HG03064 (cell line): ENCODE data around the gene MFGE8.

Experiments used
- ATAC-seq: cut with Tn5 transposase; IDR thresholded peaks from one replicate; pipeline ENCODE4 v1.9.1; 2021; ENCODE audit warnings: low read depth; ENCODE audit not compliant: unreplicated experiment

Gene MFGE8

DNA sequence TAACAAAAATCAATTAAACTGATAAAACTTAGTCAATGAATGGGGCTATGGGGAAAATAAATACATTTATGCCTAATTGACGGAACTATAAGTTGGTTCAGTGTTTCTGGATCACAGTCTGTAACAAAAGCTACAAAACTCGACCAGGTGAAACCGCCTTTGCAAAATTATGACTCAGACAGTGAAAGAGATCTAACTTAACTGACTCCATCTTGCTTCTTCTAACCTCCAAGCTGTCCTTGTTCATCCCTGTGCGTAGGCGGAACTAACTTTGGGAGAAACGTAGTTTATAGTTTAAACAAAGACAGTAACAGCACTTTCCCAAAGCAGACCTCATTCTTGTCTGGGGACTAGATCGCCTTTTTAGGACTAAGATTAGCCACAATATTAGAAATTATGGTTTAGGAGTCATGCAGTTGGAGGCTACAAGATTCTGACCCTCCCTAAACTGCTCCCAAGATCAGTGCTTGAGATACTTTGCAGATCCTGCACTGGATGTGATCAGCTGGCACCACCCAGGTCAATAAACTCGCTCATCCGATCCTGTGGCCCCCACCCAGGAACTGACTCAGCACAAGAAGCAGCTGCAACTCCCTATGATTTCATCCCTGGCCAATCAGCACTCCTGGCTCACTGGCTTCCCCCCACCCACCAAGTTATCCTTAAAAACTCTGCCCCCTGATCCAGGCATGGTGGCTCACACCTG is 7.2 kb upstream of the MFGE8 start:
- no peak for ATAC-seq

DNA sequence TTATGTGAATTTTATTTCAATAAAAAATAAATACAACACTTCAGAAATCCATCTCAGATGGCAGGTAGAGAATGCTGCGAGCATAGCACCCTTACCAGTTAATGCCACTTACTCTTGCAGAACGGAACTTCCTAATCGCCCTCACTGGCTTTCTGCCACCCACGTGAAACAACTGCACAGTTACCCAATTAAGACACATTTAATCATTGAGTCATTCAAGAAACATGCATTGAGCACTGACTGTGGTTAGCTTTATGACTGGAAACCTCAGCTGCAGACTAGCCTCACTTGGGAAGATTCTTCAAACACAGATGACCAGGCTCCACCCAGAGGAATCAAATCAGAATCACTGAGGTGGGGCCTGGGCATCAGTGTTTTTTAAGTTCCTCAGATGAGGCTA is 5.6 kb upstream of the MFGE8 start:
- no peak for ATAC-seq

DNA sequence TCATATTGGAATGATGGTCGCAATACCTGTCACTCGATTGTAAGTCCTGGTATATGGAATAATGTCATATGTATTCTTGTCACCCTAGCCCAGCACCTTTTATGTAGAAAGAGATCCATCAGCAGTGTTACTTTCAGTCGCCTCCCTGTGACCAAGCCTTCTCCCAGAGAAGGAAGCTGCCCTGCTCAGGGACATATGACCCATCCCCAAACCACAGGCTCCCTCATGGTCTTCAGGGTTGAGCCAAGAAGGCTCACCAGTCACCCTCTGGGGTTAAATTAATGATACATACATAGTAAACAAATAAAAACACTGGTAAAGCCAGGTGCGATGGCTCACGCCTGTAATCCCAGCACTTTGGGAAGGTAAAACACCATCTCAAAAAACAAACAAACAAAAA is 4.6 kb upstream of the MFGE8 start:
- ATAC-seq, result no peak

GRCh38 chr15:88915354-88915753 is 2.2 kb upstream of the MFGE8 start:
- ATAC-seq, result no peak

DNA sequence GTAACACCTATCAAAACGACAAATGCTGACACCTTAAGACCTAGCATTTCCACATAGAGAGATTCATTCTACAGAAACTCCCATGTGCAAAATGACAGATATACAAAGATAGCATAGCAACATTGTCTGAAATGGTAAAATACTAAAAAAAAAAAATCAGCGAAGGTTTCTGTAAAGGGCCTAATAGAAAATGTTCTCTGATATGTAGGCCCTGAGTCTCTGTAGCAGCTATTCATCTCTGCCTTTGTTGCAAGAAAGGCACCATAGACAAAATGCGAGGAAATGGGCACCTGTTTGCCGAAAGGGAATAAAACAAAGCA is 631 bp upstream of the MFGE8 start:
- no peak for ATAC-seq

DNA sequence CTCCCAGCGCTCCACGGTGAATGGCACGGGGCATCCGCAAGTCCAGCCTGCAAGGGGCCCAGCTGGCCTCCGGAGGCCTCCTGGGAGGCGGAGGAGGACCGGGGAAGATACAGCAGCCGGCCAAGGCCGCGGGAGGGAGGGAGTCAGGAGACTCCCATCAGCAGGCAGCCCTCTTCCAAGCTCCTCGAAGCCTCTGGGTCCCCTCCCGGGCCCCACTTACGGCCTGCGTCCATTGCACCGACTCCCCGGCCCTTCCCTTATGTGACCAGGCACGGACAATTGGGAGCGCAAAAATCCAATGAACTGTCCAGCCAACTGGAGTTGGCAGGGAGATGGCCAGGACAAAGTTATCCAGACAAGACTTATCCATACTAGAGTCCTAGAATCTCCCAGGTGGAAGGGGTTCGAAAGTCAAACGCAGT is 668 bp downstream of the MFGE8 start:
- ATAC-seq, result no peak

DNA sequence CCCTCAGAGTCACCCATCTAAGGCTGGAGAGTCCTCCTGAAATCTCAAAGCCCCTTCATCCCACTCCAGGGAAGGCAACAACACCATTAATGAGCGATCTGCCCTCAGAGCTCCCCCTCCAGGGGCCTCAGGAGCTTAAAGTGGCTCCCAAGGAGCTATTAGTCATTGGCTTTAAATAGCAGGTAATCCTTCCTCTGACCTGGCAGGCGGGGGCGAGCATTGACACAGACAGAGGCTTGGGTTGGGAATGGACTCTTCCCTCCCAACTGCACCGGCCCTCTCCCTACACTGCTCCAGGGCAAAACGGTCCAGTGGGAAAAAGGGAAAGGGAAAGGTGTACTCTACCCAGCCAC is 1.4 kb downstream of the MFGE8 start:
- no peak for ATAC-seq

- ATAC-seq, result no peak
These were observed 3.0 kb downstream of the MFGE8 start for GRCh38 chr15:88909956-88910831.

GRCh38 chr15:88908697-88909621 is 4.2 kb downstream of the MFGE8 start:
- ATAC-seq, result no peak

- ATAC-seq, result no peak
These were observed 5.1 kb downstream of the MFGE8 start for GRCh38 chr15:88908123-88908522.

DNA sequence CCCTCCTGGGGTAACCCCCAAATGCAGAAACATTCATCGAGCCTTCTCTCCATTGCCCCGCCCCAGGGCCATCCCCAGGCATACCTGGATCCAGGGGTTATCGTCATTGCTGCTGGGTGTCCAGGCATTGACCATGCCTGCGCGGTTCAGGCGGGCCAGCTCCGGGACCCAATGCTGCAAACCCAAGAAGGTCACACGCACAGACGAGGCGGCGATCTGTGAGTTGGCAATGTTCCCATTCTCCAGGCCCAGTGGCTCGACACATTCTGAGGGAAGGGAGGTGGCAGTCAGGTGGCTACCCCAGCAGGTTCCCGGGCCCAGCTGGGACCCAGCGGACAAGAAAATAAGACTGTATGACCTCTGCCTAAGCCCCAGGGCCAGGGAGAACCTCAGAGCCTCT is 6.1 kb downstream of the MFGE8 start:
- ATAC-seq, result no peak

DNA sequence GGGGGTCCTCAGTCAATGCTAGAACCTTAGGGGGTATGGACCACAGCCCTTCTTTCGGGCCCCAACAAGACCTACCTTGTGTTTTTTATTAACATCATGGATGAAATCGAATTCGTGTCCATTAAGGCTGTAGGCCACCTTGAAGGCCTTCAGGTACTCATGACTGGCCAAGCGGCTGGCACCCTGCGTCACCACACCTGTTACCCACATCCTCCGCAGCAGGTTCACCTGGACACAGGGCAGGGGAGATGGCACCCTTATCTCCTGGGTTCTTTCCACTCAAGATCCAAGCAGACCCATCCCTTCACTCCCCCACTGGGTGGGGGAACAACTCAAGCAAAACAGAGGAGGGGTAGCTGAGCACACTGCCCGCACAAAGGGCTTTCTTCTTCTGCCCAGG is 6.6 kb downstream of the MFGE8 start:
- ATAC-seq, result no peak

GRCh38 chr15:88906130-88906529 is 7.0 kb downstream of the MFGE8 start:
- no peak for ATAC-seq

- ATAC-seq, result no peak
These were observed 7.6 kb downstream of the MFGE8 start for GRCh38 chr15:88905576-88905975.

GRCh38 chr15:88904624-88905327 is 8.4 kb downstream of the MFGE8 start:
- peak; percentile 66 for ATAC-seq

DNA sequence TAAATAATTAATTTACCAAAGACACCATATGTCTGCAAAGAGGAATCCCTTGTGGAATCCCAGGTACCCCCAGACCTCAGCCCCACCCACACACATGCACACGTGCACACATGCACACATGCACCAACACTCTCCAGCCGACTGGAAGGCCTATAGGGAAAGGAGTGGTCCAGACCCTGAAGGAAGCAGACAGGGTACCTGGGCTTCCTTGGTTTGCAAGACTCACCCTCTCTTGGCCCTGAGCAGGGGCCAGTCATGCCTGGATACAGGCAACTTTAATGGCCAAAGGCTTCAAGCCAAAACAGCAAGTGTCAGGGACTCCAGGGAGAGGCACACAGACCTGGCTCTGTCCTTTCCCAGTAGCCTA is 8.9 kb downstream of the MFGE8 start:
- no peak for ATAC-seq

- no peak for ATAC-seq
These were observed 10.3 kb downstream of the MFGE8 start for GRCh38 chr15:88902846-88903245.

- no peak for ATAC-seq
These were observed 10.9 kb downstream of the MFGE8 start for GRCh38 chr15:88902221-88902835.

GRCh38 chr15:88901508-88902220 is 11.5 kb downstream of the MFGE8 start:
- ATAC-seq, result no peak

DNA sequence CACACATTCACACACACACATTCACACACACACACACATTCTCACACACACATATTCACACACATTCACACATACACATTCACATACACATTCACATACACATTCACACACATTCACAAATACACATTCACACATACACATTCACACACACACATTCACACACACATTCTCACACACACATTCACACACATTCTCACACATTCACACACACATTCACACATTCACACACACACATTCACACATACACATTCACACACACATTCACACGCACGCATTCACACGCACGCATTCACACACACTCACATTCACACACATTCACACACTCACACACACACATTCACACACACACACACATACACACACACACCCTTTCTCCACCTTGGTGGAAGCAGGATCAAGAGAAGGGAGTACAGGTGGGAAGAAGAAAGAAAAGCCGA is 12.2 kb downstream of the MFGE8 start:
- no peak for ATAC-seq
